Erythroblast (primary cell): Measurements from ENCODE around the gene SP7.

Experiments
- GATA1 ChIP-seq: IDR thresholded peaks from 2 replicates; pipeline ENCODE4 v1.6.1; 2011; ENCODE audit warnings: low read depth, mild to moderate bottlenecking, control low read depth, low read length, moderate library complexity
- POLR2A ChIP-seq: IDR thresholded peaks from 2 replicates; pipeline ENCODE4 v1.6.1; 2011; ENCODE audit warnings: mild to moderate bottlenecking, low read length

DNA sequence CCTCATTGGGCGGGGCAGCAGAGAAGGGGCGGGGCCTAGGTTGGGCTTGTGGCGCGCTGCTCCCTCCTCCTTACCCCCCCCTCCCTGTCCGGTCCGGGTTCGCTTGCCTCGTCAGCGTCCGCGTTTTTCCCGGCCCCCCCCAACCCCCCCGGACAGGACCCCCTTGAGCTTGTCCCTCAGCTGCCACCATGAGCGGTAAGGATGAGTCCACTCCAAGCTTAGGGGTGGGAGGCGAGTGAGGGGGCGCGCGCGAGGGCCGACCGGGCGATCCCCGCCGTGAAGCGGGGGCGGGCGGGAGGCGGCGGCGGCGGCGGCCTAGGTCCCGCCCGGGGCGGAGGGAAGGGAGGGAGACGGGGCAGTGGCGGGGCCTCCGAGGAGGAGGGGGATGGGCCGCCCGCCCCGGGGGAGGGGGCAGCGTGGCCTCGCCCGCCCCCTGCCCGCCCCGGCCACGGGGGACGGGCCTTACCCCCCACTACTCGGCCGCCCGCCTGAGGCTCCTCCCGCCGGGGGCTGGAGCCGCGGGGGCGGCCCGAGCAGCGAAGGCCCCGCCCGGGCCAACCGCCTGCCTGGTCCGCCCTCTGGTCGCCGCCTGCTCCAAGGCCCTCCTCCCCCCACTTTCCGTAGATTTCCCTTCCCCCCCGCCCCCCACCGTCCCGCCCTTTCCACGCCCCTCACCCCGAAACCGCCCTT lies 44.1 kb upstream of the SP7 start, which contains the start of gene SP1:
- TF ChIP-seq POLR2A: no peak
- TF ChIP-seq GATA1: no peak
